GM18907 (cell line): ENCODE data around the gene TBC1D13.

Source experiments
- ATAC-seq: cut with Tn5 transposase; IDR thresholded peaks from one replicate; pipeline ENCODE4 v1.9.1; 2021; ENCODE audit warnings: mild to moderate bottlenecking, moderate library complexity; ENCODE audit not compliant: unreplicated experiment

TBC1D13 gene

DNA sequence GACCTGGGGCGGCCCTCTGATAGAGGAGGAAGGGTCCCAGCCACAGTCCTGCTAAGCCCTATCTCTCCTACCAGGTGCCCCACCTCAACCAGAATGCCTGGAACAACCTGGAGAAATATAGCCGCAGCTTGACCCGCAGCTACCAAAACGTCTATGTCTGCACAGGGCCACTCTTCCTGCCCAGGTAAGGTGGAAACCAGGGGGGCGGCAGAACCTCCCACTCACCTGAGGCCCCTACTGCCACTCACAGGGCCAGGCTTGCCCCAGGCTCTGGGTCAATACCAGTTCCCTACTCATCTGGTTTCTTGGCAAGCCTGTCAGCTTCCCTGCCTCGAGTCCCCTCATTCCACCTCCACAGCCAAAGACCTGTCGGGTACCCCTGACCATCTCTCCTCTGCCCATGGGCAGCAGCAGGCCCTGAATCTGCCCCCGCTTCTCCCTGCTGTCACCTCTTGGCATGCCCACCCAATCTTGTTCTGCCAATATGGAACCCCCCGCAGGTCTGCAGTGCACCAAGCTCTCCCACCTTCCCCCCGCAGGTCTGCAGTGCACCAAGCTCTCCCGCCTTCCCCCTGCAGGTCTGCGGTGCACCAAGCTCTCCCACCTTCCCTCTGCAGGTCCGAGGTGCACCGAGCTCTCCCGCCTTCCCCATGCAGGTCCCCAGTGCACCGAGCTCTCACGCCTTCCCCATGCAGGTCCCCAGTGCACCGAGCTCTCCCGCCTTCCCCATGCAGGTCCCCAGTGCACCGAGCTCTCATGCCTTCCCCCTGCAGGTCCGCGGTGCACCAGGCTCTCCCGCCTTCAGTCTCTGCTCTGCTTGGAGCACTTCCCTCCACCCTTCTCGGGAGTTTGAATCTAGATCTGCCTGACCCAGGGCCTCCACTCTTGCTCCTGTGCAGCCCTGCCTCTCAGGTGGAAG, 33.9 kb downstream of the TBC1D13 start:
- ATAC-seq = no peak

DNA sequence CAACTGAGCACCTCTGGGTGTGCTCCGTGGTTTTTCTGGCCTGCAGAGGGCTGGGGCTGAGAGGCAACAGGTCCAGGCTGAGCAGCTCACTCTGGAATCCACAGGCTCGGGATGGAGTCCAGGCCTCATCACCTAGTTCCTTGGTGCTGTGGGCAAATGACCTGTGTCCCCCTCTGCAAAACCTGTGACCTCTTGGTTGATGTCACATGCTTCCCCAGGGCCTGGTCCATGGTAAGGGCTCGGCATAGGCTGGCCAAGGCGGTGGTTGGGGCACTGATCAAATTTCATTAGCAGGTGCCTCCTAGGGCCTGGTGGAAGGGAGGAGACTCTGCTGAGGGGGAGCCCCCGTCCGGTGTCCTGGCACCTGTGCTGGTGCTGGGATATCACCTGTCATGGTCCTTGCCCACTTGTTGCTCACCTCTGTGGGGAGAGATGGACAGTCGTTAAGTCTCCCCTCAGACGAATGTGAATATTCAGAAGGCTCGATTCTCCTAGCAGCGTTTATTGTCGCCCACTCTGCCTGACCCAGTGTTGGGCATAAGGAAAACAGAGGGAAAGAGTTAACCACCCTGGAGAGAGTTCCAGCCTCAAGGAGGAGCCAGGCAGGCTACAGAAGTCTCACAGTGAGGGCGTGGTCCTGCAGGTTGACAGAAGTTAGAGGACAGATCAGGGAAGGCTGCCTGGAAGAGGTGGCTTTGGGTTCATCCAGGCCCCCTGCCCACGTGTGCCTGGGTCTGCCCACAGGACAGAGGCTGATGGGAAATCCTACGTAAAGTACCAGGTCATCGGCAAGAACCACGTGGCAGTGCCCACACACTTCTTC, 34.7 kb downstream of the TBC1D13 start:
- ATAC-seq = no peak

DNA sequence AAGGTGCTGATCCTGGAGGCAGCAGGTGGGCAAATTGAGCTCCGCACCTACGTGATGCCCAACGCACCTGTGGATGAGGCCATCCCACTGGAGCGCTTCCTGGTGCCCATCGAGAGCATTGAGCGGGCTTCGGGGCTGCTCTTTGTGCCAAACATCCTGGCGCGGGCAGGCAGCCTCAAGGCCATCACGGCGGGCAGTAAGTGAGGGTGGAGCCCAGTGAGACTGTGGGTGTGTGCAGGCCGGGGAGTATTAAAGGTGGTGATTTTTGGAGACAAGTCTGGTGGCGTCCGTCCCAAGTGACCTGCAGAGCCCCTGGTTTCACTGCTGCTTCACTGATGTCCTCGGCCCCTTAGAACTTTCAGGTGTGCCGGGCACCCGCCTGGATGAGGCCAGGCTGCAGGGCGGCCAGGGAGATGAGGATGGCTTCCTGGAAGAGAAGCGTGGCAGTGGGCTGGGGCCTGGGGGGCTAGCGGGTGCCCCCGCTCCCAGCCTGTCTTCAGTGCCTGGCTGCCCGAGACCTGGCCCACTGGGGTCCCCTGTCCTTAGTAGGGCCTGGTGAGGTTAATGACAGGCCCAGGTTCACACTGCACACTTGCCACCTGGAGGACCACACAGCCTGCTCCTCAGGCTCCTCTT, 35.5 kb downstream of the TBC1D13 start:
- no peak for ATAC-seq

DNA sequence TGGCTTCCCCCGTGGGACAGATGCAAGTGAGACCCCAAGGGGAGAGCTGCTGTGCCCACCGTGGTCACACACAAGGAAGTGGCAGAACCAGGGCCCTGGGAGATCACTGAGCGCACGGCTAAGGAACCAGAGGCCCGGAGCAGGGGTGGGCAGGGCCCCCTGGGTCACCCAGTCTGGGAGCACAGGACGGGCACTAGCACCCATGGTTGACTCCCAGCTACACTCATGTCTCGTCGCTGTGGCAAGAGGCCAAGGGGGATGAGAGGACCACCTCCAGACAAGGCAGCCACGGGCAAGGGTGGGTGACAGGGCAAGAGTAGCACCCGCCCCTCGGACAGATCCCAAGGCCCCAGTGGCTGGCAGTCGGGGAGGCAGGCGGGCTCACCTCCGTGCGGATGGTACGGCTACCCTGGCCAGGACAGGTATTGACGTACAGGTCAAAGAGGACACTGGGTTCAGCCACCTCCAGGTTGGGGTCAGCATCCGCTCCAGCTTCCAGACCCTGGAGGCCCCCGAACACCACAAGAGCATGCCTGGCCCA, 36.4 kb downstream of the TBC1D13 start:
- ATAC-seq = no peak

DNA sequence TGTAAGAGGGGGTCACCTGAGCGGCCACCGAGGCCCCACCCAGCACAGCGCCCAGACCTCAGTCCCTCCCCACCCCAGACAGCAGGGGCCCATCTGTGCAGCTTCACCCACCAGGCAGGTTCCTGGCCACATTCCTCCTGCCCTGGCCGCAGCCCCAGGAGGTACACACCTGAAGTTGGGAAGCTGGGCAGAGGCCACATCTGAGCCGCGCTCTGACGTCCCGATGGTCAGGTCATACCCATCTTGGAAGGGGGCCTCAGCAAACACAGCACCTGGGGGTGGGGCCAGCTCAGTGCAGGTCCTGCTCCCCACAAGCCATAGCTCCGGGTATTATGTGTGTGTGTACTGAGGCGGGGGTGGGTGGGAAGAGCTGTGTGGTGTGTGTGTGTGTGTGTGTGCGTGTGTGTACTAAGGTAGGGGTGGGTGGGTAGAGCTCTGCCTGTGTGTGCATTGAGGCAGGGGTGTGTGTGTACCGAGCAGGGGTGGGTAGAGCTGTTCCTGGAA, 36.9 kb downstream of the TBC1D13 start:
- ATAC-seq = no peak

DNA sequence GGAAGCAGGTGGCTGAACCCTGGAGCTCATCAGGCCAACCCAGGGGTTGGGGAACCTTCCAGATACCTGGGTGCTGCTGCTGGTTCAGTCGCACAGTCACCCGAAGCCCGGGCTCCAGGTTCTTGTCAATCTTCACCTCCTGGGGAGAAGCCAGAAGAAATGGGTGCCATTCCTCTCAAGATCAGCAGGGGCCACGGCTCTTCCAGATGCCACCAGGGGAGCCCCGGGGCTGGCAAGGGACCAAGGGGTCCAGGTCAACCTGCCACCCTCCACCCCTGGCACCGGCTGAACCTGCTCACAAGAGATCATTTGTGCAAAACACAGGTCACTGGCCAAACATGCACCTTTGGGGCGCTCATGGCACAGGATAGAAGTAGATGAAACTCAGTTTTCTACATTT, 37.9 kb downstream of the TBC1D13 start:
- ATAC-seq = no peak

DNA sequence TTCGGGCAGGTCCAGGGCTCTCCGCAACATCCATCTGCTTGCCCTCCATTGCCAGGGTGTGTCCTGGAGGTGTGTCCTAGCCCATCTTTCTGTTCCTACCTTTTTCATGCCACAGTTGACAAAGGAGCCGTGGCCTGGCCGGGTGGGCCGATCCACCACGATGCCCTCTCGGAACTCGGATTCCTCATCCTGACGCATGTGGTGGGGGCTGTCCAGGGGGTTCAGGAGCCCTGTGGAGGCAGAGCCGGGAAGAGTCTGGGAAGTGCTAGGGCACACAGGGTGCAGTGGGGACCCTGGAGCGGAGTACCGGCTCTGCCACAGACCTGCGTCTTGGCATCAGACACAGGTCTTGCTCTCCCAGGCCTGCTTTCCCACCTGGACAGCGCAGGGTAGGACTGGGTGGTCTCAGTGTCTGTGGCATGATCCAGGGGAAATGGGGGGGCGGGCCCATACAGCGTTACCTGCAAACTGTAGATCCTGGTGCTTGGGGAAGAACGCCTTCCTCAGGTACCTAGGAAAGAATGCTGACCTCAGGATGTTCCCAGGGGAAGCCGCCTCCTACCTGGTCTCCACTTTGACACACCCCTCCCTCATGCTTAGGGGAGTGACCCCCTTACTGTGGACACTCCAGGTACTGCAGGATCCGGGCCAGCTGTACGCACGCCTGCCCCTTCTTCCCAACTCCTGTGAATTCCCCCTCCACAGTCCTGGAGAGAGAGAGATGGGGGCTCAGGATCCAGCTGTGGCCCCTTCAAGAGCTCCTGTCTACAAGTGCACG, 39.1 kb downstream of the TBC1D13 start:
- no peak for ATAC-seq

DNA sequence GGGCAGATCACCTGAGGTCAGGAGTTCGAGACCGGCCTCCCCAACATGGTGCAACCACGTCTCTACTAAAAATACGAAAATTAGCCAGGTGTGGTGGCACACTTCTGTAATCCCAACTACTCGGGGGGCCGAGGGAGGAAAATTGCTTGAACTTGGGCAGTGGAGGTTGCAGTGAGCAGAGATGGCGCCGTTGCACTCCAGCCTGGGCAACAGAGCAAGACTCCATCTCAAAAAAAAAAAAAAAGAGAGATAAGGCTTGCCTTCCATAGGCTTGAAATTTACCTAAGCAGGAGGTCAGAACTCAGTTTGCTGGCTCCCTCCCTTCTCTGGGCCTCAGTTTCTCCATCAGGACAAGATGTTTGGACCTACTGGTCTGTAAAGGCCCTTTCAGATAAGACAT, 41.2 kb downstream of the TBC1D13 start:
- ATAC-seq = no peak

DNA sequence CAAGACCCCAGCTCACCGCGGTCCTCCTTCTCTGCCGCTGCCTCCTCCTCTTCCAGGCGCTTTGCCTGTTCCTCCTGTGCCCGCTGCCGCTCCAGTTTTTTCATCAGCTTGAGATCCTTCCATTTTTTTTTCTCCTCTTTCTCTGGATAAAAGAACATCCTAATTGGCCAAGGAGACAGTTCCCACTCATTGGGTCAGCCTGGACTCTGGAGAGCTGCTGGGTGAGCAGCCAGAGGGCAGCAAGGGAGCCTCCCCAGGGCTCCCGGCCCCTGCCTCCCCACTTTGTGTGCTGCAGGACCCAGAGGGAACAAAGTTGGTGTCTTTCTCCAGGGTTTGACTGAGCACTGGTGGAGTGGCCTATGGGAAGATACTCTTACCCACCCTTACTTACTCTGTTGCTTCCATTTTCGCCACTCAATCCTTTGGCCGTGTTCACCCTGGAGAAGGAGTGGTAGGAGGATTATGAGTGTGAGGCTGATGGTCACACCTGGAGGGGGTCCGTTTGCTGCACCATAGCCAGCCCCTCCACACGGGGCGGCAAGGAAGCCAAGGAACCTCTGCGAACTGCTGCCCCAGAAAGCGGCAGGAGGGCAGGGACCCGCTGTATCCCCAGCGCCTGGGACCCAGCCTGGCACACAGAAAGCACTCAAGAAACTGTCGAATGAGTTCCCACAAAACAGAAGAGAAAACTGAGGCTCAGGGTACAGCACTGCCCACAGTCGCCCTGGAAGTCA, 41.8 kb downstream of the TBC1D13 start:
- no peak for ATAC-seq

DNA sequence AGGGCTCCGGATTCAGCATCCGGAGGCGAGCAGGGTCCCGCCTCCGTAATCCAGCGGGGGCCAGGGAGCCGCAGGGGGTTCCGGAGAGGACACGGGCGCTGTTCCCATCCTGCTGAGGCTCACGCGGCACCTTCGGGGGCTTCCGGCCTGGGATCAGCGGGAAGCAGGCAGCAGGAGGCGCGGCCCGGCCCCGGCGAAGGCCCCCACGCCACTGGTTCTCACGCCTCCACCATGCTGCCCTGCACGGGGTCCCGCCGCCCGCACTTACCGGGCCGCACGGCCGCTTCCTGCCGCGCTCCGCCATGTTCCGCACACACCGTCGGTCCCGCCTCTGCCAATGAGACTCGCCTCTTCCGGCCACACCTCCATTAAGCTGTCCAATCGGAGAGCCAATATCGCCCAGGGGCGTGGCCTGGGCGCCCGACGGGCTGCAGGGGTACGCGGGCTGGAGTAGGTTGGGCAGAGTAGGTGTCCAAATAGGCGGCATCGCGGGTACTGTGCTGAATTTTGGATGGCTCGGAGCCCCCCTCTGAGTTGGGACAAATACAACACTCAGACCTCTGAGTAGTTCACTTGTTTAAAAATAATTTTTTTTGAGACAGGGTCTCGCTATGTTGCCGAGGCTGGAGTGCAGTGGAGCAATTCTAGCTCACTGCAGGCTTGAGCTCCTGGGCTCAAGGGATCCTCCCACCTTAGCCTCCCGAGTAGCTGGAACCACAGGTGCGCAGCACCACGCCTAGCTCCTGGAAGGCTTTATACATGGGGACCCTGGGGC, 42.6 kb downstream of the TBC1D13 start, which contains the start of gene SPOUT1:
Gene SPOUT1 (minus strand): TSS at position 318 of the 775 bp plus-strand sequence. CDS start 14 bp downstream, at position 304.
- ATAC-seq = peak; percentile 95

DNA sequence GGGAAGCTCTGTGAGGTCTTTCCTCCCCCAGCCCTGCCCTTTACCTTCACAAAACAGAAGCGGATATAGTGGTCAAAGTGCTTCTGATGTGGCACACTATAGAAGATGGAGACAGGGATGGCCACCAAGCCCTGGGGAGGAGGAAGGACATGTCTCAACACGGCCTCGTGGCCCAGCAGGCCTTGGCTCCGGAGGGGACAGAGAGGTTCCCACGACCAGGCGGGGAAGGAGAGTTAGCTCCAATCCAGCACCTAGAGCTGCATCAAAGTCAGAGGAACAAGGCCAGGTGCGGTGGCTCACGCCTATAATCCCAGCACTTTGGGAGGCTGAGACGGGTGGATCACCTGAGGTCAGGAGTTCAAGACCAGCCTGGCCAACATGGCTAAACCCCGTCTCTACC, 46.6 kb downstream of the TBC1D13 start:
- no peak for ATAC-seq

DNA sequence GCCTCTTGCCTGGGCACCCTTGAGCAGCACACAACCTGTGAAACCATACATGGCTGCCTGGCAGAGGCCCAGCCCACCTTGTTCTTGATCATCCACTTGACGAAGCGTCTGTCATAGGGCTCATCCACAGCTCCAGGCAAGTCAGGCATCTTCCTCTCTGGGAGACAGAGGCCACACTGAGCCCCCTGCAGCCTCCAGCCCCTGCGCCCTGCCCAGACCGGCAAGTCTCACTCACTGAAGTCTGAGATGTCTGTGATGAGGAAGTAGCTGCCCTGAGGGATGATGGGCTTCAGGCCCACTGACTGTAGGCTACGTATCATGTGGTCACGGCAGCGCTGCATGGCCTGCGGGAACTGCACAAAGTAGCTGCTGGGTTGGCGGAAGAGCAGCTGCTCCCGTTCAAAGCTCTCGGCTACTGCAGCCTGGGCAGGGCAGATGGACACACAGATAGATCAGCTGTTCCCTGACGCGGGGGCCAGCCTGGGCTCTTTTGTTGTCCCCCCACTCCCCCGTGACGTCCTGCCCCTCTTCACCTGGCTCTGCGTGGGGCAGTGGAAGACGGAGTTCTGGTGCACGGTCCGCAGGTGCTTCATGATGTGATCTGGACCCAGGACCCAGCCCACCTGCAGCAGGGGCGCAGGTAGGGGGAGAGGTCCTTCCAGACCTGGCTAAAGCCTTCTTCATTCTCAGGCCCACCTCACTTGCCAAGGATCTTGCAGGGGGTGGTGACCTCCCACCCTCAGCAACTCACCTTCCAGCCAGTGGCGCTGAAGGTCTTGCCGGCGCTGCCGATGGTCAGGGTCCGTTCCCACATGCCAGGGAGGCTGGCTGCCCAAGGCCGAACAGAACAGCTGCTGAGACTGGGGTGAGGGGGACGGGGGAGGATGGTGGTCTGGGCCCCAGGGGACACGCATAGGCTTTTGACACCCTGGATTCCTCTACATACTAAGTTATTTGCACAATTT, 48.5 kb downstream of the TBC1D13 start:
- no peak for ATAC-seq

DNA sequence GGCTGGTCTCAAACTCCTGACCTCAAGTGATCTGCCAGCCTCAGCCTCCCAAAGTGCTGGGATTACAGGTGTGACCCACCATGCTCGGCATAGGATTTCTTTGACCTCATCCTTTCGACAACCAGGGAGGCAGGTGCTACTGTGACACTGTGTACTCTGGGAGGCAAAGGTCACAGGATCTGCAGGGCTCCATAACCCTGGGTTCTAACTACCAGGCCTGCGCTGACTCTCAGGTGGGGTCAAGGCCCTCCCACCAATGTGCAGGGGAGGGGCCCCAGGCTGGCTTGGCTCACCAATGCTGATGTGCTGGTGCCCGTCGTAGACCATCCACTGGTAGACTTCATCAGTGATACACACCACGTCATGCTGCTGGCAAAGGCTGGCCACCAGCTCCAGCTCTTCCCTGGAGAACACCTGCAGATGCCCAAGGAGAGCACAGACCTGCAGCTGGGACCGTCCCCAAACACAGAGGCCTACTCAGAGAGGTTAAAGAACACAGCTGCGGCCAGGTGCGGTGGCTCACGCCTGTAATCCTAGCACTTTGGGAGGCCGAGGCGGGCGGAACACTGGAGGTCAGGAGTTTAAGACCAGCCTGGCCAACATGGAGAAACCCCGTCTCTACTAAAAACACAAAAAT, 49.6 kb downstream of the TBC1D13 start:
- ATAC-seq = no peak

DNA sequence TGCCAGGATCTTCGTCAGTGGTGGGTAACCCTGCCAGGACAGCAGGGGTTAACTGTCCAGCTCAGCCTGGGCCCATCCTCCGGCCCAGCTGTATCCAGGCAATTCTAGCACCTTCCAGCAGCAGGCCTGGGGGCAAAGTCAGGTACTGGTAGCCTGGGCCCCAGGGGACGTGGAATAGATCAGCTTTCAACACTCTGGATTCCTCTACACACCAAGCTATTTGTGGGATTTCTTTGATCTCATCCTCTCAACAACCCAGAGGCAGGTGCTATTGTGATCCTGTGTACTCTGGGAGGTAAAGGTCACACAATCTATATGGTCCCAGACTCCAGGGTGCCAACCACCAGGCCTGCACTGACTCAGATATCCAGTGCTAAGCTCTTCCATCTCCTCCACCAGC, 51.3 kb downstream of the TBC1D13 start:
- ATAC-seq = no peak

DNA sequence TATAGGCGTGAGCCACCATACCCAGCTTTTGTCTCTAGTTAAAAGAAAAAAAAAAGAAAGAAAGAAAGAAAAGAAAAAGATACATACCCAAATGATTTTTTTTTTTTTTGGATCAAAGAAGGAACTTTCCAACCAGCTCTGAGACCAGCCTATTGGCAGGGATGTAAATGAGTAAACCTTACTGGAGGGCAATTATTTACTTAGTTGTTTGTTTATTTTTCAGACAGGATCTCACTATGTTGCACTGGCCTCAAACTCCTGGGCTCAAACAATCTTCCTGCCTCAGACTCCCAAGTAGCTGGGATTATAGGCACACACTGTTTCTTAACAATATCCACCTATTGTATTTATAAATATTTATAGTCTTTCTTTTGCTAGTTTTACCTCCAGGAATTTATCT, 53.5 kb downstream of the TBC1D13 start:
- no peak for ATAC-seq

DNA sequence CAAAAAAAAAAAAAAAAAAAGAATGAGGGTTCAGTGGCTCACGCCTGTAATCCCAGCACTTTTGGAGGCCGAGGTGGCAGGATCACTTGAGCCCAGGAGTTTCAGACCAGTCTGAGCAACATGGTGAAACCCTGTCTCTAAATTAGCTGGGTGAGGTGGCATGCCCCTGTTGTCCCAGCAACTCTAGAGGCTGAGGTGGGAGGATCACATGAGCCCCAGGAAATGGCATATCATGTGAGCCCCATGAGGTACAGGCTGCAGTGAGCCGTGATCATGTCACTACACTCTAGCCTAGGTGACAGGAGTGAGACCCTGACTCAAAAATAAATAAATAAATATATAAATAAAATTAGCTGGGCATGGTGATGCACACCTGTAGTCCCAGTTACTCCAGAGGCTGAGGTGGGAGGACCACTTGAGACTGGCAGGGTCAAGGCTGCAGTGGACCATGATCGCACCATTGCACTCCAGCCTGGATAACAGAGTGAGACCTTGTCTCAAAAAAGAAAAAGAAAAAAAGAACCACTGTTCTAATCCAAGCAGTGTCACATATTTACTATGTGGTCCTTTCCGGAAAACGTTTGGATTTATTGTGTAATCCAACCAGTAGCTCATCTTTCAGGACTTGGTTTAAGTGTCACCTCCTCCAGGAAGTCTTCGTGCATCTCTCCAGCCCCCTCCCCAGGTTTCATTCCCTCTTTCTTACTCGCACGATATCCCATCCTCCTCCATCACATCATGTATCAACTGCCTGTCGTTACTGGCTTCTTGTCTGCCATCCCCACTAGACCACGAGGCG, 54.8 kb downstream of the TBC1D13 start:
- no peak for ATAC-seq
